Activated CD4-positive, alpha-beta T cell treated with anti-CD3 and anti-CD28 coated beads, Interleukin-2, amount 10 ng/mL, durations not matched to agents 24 days and 14 days (primary cell): Measurements from ENCODE around the gene MAP1LC3B. TPM values are rescaled to one million over a fixed set of nuclear protein-coding genes. Genes with fewer than 3 reads are reported as not detected.
A peak's percentile ranks its signal among the peaks of the same experiment; 100 is the strongest.

Experiments used
- DNase-seq: peaks from one replicate; pipeline ENCODE4 v3.0.0; 2022
- H3K27ac Mint-ChIP-seq: one replicate; pipeline ENCODE4 v1.8.0; 2022; ENCODE audit warnings: mild to moderate bottlenecking, mixed read lengths
- H3K27me3 Mint-ChIP-seq: one replicate; pipeline ENCODE4 v1.8.0; 2022; ENCODE audit warnings: mixed read lengths
- H3K36me3 Mint-ChIP-seq: one replicate; pipeline ENCODE4 v1.8.0; 2022; ENCODE audit warnings: low read depth, mild to moderate bottlenecking, mixed read lengths
- H3K4me1 Mint-ChIP-seq: one replicate; pipeline ENCODE4 v1.8.0; 2021; ENCODE audit warnings: mixed read lengths
- H3K4me3 Mint-ChIP-seq: one replicate; pipeline ENCODE4 v1.8.0; 2022; ENCODE audit warnings: mild to moderate bottlenecking, moderate library complexity, mixed read lengths
- H3K9me3 Mint-ChIP-seq: one replicate; pipeline ENCODE4 v1.8.0; 2021; ENCODE audit warnings: mixed read lengths
- intact Hi-C: fragments of 100-400 bp; cut with micrococcal nuclease; formaldehyde crosslinking; loops from one replicate; pipeline ENCODE4 v1.15.1; 2023
- total RNA-seq: library from RNA; stranded (reverse); gene quantifications from 2 replicates; pipeline ENCODE4 v1.2.3, GENCODE V29; 2022

The MAP1LC3B gene
- total RNA-seq, 1 donor from 2014 or later: 38.3 TPM

DNA sequence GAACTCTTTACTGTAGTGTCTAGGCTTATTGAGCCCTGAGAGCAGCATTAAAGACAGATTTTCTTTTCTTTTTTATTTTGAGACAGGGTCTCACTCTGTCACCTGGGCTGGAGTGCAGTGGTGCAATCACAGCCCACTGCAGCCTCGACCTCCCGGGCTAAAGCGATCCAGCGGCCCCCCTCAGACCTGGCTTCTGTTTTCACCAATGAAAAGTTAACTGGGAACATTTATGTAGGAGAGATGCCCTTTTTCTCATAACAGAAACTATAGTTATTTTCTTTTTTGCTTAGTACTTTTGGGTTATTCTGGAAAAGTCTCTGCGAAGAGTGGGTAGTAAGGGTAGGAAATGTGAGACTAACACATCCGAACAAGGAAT is 1.5 kb downstream of the MAP1LC3B start:
- no peak for DNase-seq
- H3K4me1 Mint-ChIP-seq: peaks cover 37% of the 10 kb centered on the region
- H3K4me3 Mint-ChIP-seq: peak overlapping the region; percentile 89
- H3K27me3 Mint-ChIP-seq: no peaks in the 10 kb centered on the region
- H3K36me3 Mint-ChIP-seq: peaks cover 12% of the 10 kb centered on the region
- peak overlapping the region; percentile 90 for H3K27ac Mint-ChIP-seq
- intact Hi-C loops: loop anchor here (1.0 to 10.0 kb wide), 4 partner anchors 76 to 1061 kb away; partner anchors contain the start of genes BANP, C16orf95 and ZFPM1
- no peaks in the 10 kb centered on the region for H3K9me3 Mint-ChIP-seq

DNA sequence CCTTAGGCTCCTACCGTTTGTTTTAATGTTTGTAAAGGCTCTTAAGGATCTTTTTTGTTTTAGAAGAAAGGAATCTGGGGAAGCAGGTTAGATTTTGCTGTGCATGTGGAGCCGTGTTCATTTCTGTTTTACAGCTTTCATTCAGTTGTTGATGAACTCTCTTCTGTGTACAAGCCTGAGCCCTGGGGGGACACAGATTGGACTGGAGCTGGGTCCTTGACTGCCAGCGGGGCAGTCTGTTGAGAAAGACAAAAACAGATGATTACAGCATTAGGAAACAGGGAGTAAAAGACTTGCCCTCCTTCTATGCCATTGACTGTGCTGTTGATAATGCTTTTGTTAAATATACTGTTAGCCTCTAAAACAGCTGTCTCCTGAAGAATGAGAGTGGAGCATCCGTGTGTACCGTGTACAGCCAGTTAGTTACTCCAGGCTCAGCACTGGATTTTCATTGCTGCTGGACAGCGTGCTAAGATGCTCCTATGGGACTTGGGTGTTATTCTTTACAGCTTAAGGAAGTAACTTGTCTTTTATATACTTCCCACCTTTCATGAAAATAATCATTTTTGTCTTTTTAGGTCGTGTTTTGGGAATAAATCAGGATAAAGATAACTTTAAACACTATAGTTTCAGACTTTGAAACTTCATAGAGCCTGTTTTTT is 3.2 kb downstream of the MAP1LC3B start:
- intact Hi-C loops: loop anchor here (10.0 kb wide), 1 partner anchor 1059 kb away; the partner anchor contains the start of gene ZFPM1
- Mint-ChIP-seq H3K36me3 (peaks cover 21% of the 10 kb centered on the region), H3K27ac (no peak overlapping the region), H3K4me3 (no peak overlapping the region), H3K9me3 (no peaks in the 10 kb centered on the region), H3K27me3 (no peaks in the 10 kb centered on the region), H3K4me1 (peaks cover 30% of the 10 kb centered on the region)
- DNase-seq: no peak

DNA sequence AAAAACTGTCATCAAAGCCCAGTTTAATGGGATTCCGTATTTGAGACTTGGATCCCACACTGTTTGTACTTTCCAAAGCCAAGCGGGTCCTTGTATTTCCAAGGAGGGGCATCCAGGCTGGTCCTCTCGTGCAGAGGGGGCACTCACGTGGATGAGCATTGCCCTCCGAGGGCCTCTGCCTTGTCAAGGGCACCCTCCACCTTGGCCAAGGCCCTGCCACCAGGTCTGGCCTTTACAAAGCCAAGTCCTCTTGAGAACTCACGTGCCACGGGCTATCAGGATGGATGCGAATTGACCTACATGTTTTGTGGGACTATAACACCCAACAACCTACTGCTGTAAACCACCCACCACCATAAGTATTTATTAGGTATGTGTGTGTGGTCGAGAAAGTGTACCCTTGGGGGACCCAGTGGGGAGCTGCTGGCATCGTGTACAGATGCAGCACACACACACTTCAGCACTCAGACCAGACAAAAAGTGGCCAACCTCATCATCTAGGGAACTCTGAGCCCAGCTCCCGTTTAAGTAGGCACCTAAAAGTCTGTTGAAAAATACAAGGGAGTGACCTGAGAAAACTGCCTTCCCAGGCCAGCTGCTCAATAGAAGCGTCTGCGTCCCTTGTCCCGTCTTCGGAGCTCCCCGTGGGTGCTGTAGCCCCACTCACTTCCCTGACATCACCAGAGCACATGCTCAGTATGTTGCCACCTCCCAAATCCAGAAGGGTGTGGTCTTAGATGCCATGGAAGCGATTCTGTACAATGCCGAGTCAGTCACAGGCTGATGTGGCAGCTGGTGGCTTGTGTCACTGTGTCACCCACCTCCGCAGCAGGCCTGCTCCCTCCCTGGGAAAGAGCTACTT is 12.9 kb downstream of the MAP1LC3B start:
- H3K27ac Mint-ChIP-seq: no peak overlapping the region

DNA sequence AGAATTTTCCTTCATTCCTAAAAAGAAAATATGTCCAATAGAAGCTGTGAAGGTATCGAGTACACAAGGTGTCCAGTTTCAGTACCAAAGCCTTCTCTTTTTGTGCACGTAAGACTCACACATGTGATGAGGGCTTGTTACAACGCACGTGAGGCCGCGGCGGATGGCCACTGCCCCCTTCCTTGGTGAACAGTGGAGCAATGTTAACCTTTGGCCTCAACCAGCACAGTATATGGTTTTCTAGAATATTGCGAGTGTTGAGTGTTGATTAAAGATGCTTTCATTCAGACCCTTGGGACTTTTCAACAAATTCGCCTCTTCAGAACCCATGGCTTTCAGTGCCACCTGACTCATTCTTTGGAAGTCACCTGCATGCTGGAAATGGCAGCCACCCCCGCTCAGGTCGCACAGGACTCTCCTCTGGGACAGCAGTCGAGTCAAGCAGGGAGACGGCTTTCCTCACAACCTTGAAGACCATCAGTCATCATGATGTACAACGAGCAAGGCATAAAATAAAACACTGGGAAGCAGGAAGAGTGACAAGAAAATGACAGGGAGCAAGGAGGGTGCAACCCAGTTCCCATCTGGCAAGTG is 14.5 kb downstream of the MAP1LC3B start:
- intact Hi-C loops: no loop called here
- H3K4me1 Mint-ChIP-seq: no peaks in the 10 kb centered on the region

More for the DNA sequence above, 12.9 kb downstream of the MAP1LC3B start:
- no peak overlapping the region for H3K4me3 Mint-ChIP-seq
- no peaks in the 10 kb centered on the region for H3K9me3 Mint-ChIP-seq
- intact Hi-C loops: no loop called here
- H3K27me3 Mint-ChIP-seq: no peaks in the 10 kb centered on the region
- no peak for DNase-seq
- H3K36me3 Mint-ChIP-seq: peaks cover 33% of the 10 kb centered on the region
- H3K4me1 Mint-ChIP-seq: no peaks in the 10 kb centered on the region

DNA sequence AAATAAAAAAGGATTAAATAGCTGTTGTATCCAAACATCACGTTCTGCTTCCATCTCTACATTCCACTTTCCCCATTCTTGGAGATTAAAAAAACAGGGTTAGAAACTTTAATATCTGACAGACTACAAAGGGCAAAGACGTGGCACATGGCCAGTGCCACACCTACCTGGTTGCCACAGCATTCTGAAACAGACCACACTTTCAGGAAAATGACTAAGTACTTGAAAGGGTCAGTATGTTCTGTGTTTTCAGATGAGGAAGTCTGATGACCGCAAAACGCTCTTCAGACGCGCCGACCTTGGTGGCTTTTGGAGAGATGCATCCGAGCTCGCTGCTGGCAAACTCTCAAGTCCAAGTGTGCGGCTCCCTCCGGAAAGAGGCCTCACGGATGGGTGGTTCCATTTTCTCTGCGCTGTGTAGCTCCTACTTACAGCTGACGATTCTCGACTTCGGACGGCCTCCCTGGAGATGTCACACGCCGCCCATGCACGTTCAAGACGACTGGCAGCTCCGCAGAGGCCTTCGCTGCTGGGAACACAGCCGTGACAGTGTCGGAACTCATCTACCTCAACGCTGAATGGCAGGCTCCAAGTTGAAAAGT is 15.5 kb downstream of the MAP1LC3B start:
- Mint-ChIP-seq H3K9me3 (no peaks in the 10 kb centered on the region), H3K4me3 (no peak overlapping the region), H3K36me3 (peaks cover 22% of the 10 kb centered on the region), H3K27ac (no peak overlapping the region), H3K27me3 (no peaks in the 10 kb centered on the region), H3K4me1 (no peaks in the 10 kb centered on the region)
- no peak for DNase-seq
- intact Hi-C loops: no loop called here

More for the DNA sequence above, 14.5 kb downstream of the MAP1LC3B start:
- Mint-ChIP-seq H3K4me3 (no peak overlapping the region), H3K36me3 (peaks cover 24% of the 10 kb centered on the region), H3K9me3 (no peaks in the 10 kb centered on the region), H3K27ac (no peak overlapping the region), H3K27me3 (no peaks in the 10 kb centered on the region)
- no peak for DNase-seq

DNA sequence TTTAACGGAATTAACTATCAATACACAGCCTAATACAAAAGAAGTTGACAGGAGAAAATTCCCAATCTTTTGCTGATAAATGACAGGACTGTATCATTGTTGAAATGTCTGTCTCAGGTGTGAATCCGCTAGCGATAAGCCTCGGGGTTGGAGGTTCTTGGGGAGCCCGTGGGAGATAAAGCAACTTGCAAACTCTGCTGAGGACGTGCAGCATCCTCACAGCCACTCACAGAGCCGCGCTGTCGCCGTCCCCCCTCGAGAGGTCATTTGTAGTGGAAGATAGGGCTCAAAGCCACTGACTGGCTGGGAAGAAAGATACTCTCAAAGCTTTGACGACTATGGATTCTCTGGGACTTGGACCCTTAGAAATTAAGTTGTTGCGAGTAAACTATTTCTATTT is 17.0 kb downstream of the MAP1LC3B start:
- Mint-ChIP-seq H3K36me3 (peaks cover 16% of the 10 kb centered on the region), H3K27me3 (no peaks in the 10 kb centered on the region), H3K4me3 (no peak overlapping the region), H3K9me3 (no peaks in the 10 kb centered on the region), H3K4me1 (no peaks in the 10 kb centered on the region), H3K27ac (no peak overlapping the region)
- DNase-seq: no peak
- intact Hi-C loops: no loop called here

DNA sequence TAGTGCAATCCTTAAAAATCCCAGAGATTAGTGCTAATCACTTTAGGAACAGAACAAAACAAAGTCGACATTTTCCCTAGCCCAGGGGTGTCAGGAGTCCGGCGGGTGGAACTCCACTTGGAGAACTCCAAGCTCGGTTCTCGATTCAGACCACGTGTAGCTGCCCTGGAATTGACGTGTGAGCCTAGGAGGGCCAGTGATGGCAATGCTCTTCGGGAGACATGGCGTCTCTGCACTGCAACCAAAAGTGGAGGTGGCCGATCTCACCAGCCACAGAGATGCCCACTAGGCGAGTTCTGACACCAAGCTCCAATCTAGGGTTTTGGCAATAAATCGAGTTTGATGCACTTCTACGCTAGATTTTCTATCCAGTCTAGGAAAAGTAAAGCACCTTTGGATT is 17.6 kb downstream of the MAP1LC3B start:
- Mint-ChIP-seq H3K27me3 (no peaks in the 10 kb centered on the region), H3K4me1 (no peaks in the 10 kb centered on the region), H3K36me3 (peaks cover 16% of the 10 kb centered on the region), H3K4me3 (no peak overlapping the region), H3K27ac (no peak overlapping the region), H3K9me3 (no peaks in the 10 kb centered on the region)
- intact Hi-C loops: no loop called here
- DNase-seq: no peak

DNA sequence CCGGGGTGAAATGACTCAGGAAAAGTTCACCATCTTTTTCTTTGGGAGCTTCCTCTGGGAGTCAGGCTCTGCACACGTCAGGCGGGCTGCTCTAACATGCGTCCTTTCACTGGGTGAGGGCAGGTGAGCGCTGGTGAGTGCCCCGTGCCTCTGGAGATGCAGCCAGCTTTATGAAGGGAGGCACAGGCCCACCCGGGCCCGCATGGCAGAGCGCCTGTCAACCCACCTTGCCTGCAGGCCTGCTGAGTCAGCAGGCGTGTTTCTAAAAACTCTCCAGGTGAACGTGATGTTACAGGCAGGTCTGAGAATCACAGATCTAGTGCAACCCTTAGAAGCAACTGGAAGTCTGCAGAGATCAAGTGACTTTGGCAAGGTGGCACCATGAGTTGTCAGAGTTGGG is 18.4 kb downstream of the MAP1LC3B start:
- intact Hi-C loops: no loop called here
- no peak for DNase-seq
- H3K27ac Mint-ChIP-seq: no peak overlapping the region
- no peaks in the 10 kb centered on the region for H3K4me1 Mint-ChIP-seq
- H3K27me3 Mint-ChIP-seq: no peaks in the 10 kb centered on the region
- no peaks in the 10 kb centered on the region for H3K9me3 Mint-ChIP-seq
- no peak overlapping the region for H3K4me3 Mint-ChIP-seq
- H3K36me3 Mint-ChIP-seq: peaks cover 12% of the 10 kb centered on the region

DNA sequence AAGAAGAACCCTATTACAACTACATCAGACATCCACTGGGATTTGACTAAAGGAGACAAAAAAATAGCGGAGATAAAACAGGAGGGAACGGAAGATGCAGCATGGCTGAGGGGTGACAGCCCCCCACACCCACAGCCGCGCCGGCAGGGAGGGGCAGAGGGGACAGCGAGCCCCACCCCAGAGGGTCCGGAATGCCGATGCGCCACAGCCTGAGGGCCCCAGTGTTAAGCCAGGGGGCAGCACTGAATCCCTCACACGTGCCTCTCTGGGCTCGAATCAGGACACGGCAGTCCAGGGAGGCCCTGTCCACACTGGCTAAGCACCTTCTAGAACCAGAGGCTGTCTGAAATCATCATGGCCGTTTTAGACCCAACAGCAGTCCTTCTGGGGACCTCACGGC is 18.8 kb downstream of the MAP1LC3B start:
- no peaks in the 10 kb centered on the region for H3K4me1 Mint-ChIP-seq
- no peak overlapping the region for H3K27ac Mint-ChIP-seq
- intact Hi-C loops: no loop called here
- no peak overlapping the region for H3K4me3 Mint-ChIP-seq
- no peaks in the 10 kb centered on the region for H3K9me3 Mint-ChIP-seq
- H3K27me3 Mint-ChIP-seq: no peaks in the 10 kb centered on the region
- DNase-seq: no peak
- H3K36me3 Mint-ChIP-seq: peaks cover 11% of the 10 kb centered on the region

DNA sequence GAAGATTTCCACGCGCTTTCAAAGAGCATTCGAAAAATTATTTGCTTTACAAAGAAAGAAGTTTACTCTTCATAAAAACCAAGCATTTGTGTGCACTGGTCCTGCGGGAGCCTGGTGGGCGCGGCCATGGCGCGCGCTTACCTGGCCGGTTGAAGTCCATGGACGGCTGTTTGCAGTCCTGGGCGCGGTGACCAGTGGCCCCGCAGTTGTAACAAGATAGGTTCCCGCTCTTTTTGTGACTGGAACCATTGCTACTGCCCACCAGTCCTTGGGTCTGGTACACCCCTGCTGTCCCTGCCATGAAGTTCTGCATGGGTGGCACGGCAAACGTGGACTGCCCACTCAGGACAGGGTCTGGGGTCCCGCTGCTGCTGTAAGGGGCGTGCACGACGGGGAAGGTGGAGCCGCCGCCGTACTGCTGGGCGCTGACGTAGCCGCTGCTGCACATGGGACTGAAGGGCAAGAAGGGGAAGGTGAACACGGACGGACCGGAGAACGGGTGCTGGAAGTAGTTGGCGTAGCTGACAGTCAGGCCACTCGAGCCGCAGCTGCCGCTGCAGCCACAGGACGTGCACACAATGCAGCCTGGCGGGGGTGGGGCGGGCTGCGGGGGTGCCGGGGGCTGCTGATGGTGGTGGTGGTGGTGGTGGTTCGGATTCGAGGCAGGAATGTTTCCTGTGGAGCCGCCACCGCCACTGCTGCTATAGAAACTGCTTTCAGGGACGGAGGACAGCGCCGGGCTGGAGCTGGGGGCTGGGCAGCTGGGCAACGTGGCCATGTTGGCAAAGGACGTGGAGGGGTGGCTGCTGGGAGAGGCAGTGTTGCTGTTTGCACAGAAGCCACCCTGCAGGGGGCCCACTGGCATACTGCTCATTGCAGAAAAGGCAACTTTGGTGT is 19.5 kb downstream of the MAP1LC3B start:
- Mint-ChIP-seq H3K27ac (no peak overlapping the region), H3K4me1 (no peaks in the 10 kb centered on the region), H3K9me3 (no peaks in the 10 kb centered on the region), H3K36me3 (peaks cover 11% of the 10 kb centered on the region), H3K27me3 (no peaks in the 10 kb centered on the region), H3K4me3 (no peak overlapping the region)
- intact Hi-C loops: no loop called here
- no peak for DNase-seq

DNA sequence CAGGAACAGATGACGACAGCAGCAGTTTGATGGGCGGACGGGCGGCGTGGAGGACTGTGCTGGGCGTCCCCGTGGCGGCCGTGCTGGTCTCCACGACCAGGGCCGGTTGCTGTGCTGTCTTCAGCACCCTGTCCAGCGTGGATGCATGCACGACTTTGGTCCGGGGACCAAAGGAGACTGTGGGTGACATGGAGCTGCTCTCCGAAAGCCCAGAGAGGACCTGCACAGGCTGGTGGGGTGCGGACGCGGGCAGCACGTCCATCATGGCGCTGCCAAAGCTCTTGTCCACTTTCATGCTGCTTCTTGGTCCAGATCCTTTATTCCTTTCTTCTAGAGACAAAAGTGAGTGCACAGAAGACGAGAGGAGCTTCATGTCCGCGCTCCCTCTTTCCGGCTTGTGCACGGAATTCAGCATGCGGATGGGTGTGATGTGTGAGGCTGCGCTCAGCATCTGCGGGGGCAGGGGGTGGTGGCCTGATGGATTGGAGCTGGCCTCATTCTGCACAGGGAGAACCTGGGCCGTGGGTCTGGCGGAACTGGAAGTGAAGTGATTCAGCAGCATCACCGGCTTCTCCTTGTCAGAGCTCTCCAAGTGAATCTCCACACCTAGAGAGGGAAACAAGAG is 20.3 kb downstream of the MAP1LC3B start:
- Mint-ChIP-seq H3K4me1 (no peaks in the 10 kb centered on the region), H3K27me3 (no peaks in the 10 kb centered on the region), H3K4me3 (no peak overlapping the region), H3K27ac (no peak overlapping the region), H3K9me3 (no peaks in the 10 kb centered on the region), H3K36me3 (peaks cover 8% of the 10 kb centered on the region)
- intact Hi-C loops: no loop called here
- DNase-seq: no peak

DNA sequence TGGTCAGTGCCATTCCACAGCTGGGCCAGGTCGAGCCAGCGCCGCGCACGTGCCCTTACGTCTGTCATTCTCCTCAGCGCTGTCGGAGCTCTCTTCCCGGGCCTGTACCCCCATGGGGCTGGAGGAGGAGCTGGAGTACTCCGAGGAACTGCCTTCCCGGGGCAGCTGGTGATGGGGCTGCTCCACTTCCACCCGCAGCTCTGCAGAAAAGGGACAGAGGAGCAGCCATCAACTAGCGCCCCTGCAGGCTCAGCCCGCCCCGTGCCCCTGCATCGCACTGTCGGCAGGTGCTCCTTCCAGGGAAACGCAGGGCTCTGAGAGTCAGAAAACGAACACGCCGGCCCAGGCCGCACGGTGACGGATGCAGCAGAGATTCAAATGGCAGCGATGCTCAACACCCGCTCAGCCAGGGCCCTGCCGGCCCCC is 20.9 kb downstream of the MAP1LC3B start:
- H3K27me3 Mint-ChIP-seq: no peaks in the 10 kb centered on the region
- H3K4me1 Mint-ChIP-seq: no peaks in the 10 kb centered on the region
- no peak overlapping the region for H3K27ac Mint-ChIP-seq
- no peak overlapping the region for H3K4me3 Mint-ChIP-seq
- intact Hi-C loops: no loop called here
- H3K36me3 Mint-ChIP-seq: peaks cover 7% of the 10 kb centered on the region
- H3K9me3 Mint-ChIP-seq: no peaks in the 10 kb centered on the region
- DNase-seq: no peak

DNA sequence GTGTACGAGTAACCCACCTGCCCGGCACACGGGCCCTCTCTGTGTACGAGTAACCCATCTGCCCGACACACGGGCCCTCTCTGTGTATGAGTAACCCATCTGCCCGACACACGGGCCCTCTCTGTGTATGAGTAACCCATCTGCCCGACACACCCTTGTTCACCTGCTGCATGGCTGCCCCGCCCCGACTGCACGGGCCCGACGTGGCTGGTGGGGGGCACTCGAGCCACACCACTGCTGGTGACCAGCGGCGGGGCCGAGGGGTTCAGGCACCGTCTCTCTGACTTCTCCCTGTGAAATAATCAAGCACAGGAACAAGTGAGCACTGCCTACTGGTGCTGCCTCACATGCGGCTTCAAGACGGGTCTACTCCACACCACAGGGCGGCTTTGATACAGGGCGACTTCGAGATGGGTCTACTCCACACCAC is 22.1 kb downstream of the MAP1LC3B start:
- no peak overlapping the region for H3K4me3 Mint-ChIP-seq
- no peaks in the 10 kb centered on the region for H3K9me3 Mint-ChIP-seq
- H3K27ac Mint-ChIP-seq: no peak overlapping the region
- H3K4me1 Mint-ChIP-seq: no peaks in the 10 kb centered on the region
- H3K36me3 Mint-ChIP-seq: peaks cover 7% of the 10 kb centered on the region
- H3K27me3 Mint-ChIP-seq: no peaks in the 10 kb centered on the region
- DNase-seq: no peak
- intact Hi-C loops: no loop called here
